ENCODE data around the gene TMEM175.

- TF ChIP-seq CTCF (conservative IDR thresholded peaks at IDR 0.05; ENCODE audit: low read length) (no peak), EZH2phosphoT487 (IDR thresholded peaks at IDR 0.05; ENCODE audit: borderline replicate concordance) (no peak)
Measured at GRCh38 chr4:955931-956381, 23.7 kb downstream of the TMEM175 start.

All from Loucy (cell line).